ENCODE measurements around the gene OR52E2. TPM values are rescaled to one million over a fixed set of nuclear protein-coding genes. Genes with fewer than 3 reads are reported as not detected.
"Not testable (repeated sequence)": the region's sequence is repeated elsewhere in the genome, so short reads cannot be mapped to it uniquely, and the experiment has no call there.

OR52E2 gene
- total and polyA plus RNA-seq, 7 donors, result not detected

DNA sequence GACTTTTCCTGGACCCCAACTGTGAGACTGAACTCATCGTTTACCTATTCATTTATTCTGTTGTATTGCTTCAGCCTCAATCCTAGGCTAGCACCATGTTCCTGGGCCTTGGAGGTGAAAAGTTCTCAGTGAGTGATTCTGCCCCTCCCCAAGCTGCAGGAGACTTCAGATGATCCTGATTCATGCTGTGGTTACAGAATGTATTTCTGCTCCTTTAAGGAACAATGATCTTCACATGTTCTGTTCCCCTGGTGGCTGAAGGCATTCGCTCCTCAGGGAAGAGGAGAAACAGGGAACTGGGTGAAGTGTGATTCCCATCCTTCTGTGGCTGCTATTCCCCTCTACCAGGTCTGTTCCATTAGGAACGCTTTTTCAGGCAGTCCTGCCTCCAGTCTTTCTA lies 12.4 kb upstream of the OR52E2 start:
- H3K4me1 ChIP-seq, result no peaks in the 10 kb centered on the region
- no peaks in the 10 kb centered on the region for H3K9me3 ChIP-seq
- no peak for TF ChIP-seq POLR2A (IDR thresholded peaks at IDR 0.05)
- TF ChIP-seq POLR2AphosphoS5 (IDR thresholded peaks at IDR 0.05), result no peak
- TF ChIP-seq, protein P1, sequence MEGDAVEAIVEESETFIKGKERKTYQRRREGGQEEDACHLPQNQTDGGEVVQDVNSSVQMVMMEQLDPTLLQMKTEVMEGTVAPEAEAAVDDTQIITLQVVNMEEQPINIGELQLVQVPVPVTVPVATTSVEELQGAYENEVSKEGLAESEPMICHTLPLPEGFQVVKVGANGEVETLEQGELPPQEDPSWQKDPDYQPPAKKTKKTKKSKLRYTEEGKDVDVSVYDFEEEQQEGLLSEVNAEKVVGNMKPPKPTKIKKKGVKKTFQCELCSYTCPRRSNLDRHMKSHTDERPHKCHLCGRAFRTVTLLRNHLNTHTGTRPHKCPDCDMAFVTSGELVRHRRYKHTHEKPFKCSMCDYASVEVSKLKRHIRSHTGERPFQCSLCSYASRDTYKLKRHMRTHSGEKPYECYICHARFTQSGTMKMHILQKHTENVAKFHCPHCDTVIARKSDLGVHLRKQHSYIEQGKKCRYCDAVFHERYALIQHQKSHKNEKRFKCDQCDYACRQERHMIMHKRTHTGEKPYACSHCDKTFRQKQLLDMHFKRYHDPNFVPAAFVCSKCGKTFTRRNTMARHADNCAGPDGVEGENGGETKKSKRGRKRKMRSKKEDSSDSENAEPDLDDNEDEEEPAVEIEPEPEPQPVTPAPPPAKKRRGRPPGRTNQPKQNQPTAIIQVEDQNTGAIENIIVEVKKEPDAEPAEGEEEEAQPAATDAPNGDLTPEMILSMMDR (IDR thresholded peaks at IDR 0.05), result no peak
- TF ChIP-seq EP300 (IDR thresholded peaks at IDR 0.05), result no peak
- H3K27ac ChIP-seq, result no peak overlapping the region
- no peaks in the 10 kb centered on the region for H3K36me3 ChIP-seq
- 51 to 69% methylated on average over 3 of the region's 3 CpGs for WGBS, 2 donors
- intact Hi-C loops (cut with DNase I), result no loop called here
- H3K4me3 ChIP-seq, result no peak overlapping the region
- DNase-seq, result no peak
- H3K27me3 ChIP-seq, result no peaks in the 10 kb centered on the region

DNA sequence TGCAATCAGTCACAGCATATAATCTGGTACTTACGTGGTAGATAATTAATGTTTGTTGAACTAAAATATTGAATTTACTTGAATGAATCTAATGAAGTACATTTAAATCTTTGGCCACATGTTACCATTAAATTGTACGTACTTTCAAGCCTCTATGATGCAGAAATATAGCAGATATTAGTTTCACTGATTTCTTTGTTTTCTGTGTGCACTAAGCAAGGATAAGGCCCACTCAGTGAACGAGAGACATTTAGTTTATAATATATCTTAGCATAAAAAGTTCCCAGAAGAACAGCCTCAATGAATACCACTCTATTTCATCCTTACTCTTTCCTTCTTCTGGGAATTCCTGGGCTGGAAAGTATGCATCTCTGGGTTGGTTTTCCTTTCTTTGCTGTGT lies 9.8 kb upstream of the OR52E2 start, which contains the start of gene OR52E1:
Gene OR52E1, plus strand, starts transcription at position 301 of the 400 bp plus-strand sequence.
- H3K27ac ChIP-seq, result no peak within 1 kb of the TSS
- no peaks in the 10 kb centered on the region for H3K9me3 ChIP-seq
- no peaks in the 10 kb centered on the region for H3K4me1 ChIP-seq
- no peaks in the 10 kb centered on the region for H3K36me3 ChIP-seq
- intact Hi-C loops (cut with DNase I), result no loop called here
- H3K27me3 ChIP-seq, result no peaks in the 10 kb centered on the region
- H3K4me3 ChIP-seq, result no peak within 1 kb of the TSS
- TF ChIP-seq EP300 (IDR thresholded peaks at IDR 0.05) (no peak), POLR2A (IDR thresholded peaks at IDR 0.05) (no peak), POLR2AphosphoS5 (IDR thresholded peaks at IDR 0.05) (no peak)
- TF ChIP-seq, protein P1 (IDR thresholded peaks at IDR 0.05), result no peak
- DNase-seq, result no peak
- WGBS, 2 donors, result 60 to 68% methylated on average over 3 of the region's 3 CpGs

DNA sequence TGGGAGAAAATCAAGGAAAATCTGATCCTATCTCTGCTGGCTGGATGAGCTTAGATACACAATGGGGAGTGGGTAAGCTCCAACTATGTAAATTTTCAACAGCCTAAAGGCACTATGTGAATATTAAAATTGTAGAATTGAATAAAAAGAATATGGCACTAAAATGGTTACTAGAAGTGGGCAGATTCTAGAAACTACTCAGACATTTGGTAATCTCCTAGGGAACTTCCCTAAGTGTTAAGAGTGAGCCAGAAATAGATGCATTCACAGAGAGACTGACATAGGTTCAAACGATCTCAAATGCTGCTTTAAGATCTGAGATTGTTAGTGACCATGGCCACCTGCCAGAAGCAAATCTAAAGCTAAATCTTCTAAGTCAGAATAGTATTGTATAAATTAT lies 5.6 kb upstream of the OR52E2 start:
- DNase-seq, result no peak
- Histone ChIP-seq H3K4me3 (no peak overlapping the region), H3K27ac (no peak overlapping the region), H3K4me1 (no peaks in the 10 kb centered on the region), H3K9me3 (no peaks in the 10 kb centered on the region), H3K27me3 (no peaks in the 10 kb centered on the region), H3K36me3 (no peaks in the 10 kb centered on the region)
- WGBS, 2 donors, result 21 to 23% methylated on average over 1 of the region's 1 CpG
- intact Hi-C loops (cut with DNase I), result no loop called here
- TF ChIP-seq, protein P1 (IDR thresholded peaks at IDR 0.05), result no peak
- TF ChIP-seq EP300 (IDR thresholded peaks at IDR 0.05) (no peak), POLR2AphosphoS5 (IDR thresholded peaks at IDR 0.05) (no peak), POLR2A (IDR thresholded peaks at IDR 0.05) (no peak)

DNA sequence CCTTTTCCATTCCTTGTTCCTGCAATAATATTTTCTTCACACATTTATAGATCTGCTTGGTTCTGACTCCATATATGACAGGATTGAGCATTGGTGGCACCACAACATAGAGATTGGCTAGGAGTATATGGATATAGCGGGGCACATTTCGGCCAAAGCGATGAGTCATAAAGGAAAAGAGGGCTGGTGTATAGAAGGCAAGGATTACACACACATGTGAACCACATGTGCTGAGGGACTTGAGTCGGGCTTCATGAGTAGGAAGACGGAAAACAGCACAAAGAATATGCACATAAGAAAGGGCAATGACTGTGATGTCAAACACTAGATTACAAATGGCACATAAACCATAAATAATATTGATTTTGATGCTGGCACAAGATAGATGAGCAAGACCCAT lies 748 bp downstream of the OR52E2 start:
- H3K27ac ChIP-seq; H3K4me3 ChIP-seq; H3K27me3 ChIP-seq; DNase-seq; H3K36me3 ChIP-seq; H3K9me3 ChIP-seq; H3K4me1 ChIP-seq; intact Hi-C loops (cut with DNase I): not testable (repeated sequence)
- 73 to 88% methylated on average over 5 of the region's 5 CpGs for WGBS, 2 donors

DNA sequence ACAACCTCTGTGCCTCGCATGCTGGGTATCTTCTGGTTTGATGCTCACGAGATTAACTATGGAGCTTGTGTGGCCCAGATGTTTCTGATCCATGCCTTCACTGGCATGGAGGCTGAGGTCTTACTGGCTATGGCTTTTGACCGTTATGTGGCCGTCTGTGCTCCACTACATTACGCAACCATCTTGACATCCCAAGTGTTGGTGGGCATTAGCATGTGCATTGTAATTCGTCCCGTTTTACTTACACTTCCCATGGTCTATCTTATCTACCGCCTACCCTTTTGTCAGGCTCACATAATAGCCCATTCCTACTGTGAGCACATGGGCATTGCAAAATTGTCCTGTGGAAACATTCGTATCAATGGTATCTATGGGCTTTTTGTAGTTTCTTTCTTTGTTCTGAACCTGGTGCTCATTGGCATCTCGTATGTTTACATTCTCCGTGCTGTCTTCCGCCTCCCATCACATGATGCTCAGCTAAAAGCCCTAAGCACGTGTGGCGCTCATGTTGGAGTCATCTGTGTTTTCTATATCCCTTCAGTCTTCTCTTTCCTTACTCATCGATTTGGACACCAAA lies 12.6 kb downstream of the OR52E2 start:
- no peak for TF ChIP-seq EP300 (IDR thresholded peaks at IDR 0.05)
- TF ChIP-seq, protein P1 (IDR thresholded peaks at IDR 0.05), result no peak
- TF ChIP-seq POLR2A (IDR thresholded peaks at IDR 0.05), result no peak
- TF ChIP-seq POLR2AphosphoS5 (IDR thresholded peaks at IDR 0.05), result no peak
- Histone ChIP-seq H3K36me3 (no peaks in the 10 kb centered on the region), H3K4me1 (no peaks in the 10 kb centered on the region), H3K9me3 (no peaks in the 10 kb centered on the region), H3K27ac (no peak overlapping the region), H3K4me3 (no peak overlapping the region), H3K27me3 (no peaks in the 10 kb centered on the region)
- WGBS, 2 donors, result 78 to 89% methylated on average over 15 of the region's 15 CpGs
- DNase-seq, result no peak
- intact Hi-C loops (cut with DNase I), result no loop called here
